ACC112 (cell line): ENCODE measurements around the gene NUTM2F.
"Not testable (repeated sequence)": the region's sequence is repeated elsewhere in the genome, so short reads cannot be mapped to it uniquely, and the experiment has no call there.

Experiments used
- H2AFZ ChIP-seq: fragments of 200-600 bp; sonication (generic); one replicate; pipeline ENCODE4 v1.6.0; 2017; ENCODE audit warnings: antibody characterized with exemption, low read length; ENCODE audit not compliant: unreplicated experiment
- H3K27ac ChIP-seq: fragments of 200-600 bp; sonication (generic); 2 replicates; pipeline ENCODE4 v1.5.1; 2014; ENCODE audit warnings: low read depth, mild to moderate bottlenecking, antibody characterized with exemption, low read length, moderate library complexity
- H3K27me3 ChIP-seq: fragments of 200-600 bp; sonication (generic); 2 replicates; pipeline ENCODE4 v1.6.1; 2014; ENCODE audit warnings: mild to moderate bottlenecking, antibody characterized with exemption, low read length, moderate library complexity, mixed read lengths; ENCODE audit not compliant: insufficient read depth
- H3K36me3 ChIP-seq: fragments of 200-600 bp; sonication (generic); 2 replicates; pipeline ENCODE4 v1.6.1; 2016; ENCODE audit warnings: mild to moderate bottlenecking, antibody characterized with exemption, low read length, moderate library complexity, mixed read lengths; ENCODE audit not compliant: insufficient read depth
- H3K4me1 ChIP-seq: fragments of 200-600 bp; sonication (generic); one replicate; pipeline ENCODE4 v1.6.1; 2016; ENCODE audit warnings: low read length, mixed read lengths; ENCODE audit not compliant: insufficient read depth, unreplicated experiment, control insufficient read depth
- H3K4me3 ChIP-seq: fragments of 200-600 bp; sonication (generic); 2 replicates; pipeline ENCODE4 v1.5.1; 2014; ENCODE audit warnings: mild to moderate bottlenecking, low read depth, low read length
- H3K79me2 ChIP-seq: fragments of 200-600 bp; sonication (generic); one replicate; pipeline ENCODE4 v1.6.0; 2016; ENCODE audit warnings: low read length; ENCODE audit not compliant: control insufficient read depth, unreplicated experiment, insufficient read depth

Gene NUTM2F

DNA sequence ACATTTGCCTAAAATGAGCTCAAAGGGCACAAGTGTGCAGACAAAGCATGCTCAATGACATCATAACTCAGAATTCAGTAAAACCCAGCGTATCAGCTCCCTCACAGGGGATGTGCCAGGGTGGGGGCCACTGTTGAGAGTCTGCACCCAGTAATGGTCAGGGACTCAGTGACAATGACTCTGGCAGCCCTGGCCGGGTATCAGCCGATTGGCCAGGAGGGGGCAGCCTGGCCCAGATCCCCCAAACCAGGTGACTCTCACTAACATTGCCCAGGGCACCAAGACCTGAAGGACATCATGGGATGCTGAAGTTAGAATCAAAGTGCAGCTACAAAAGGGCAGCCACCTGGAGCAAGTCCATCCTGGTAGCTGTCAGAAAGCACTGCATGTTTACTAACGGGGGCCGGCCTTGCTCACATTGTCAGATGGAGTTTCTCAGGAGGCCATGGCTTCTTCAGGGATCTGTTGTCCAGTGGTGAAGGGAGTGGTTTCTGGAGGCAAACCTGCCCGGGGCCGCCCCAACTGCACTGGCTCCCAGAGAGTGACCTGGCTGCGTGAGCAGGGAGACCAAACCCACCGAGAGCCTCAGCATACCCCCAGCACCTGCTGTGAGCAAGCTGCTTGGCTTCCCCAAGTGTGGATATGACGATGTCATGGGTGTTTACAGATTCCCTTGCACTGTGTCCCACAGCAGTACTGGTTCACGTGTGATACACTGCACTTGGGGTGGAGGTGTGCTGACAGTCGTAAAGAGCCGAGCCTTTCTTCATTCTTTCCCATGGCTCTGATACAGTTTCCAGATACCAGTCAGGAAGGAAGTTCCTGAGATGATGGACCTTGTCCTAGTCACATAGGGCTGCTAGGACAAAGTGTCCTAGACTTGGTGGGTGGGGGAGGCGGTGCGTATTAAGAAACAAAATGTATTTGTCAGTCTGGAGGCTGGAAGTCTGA, 13.1 kb downstream of the NUTM2F start:
- not testable (repeated sequence) for H3K4me3 ChIP-seq, H3K27me3 ChIP-seq

DNA sequence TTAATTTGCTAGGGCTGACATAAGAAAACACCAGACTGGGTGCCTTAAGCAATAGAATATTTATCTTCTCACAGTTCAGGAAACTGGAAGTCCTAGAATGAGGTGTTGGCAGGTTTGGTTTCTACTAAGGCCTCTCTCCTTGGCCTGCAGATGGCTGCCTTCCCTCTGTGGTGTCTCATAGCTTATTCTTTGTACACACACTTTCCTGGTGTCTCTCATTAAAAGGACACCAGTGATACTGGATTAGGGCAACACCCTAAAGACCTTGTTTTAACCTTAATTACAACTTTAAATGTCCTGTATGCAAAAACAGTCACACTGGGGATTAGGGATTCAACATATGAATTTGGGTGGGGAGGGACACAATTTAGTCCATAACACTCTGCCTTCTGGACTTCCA, 25.1 kb downstream of the NUTM2F start:
- Histone ChIP-seq H3K27me3 (no peaks in the 10 kb centered on the region), H3K4me1 (no peaks in the 10 kb centered on the region), H3K27ac (no peak overlapping the region), H3K4me3 (no peak overlapping the region), H3K36me3 (no peaks in the 10 kb centered on the region), H2AFZ (no peak overlapping the region), H3K79me2 (no peaks in the 10 kb centered on the region)

More for the DNA sequence above, 13.1 kb downstream of the NUTM2F start:
- H3K79me2 ChIP-seq, H3K4me1 ChIP-seq, H2AFZ ChIP-seq, H3K36me3 ChIP-seq, H3K27ac ChIP-seq: not testable (repeated sequence)

DNA sequence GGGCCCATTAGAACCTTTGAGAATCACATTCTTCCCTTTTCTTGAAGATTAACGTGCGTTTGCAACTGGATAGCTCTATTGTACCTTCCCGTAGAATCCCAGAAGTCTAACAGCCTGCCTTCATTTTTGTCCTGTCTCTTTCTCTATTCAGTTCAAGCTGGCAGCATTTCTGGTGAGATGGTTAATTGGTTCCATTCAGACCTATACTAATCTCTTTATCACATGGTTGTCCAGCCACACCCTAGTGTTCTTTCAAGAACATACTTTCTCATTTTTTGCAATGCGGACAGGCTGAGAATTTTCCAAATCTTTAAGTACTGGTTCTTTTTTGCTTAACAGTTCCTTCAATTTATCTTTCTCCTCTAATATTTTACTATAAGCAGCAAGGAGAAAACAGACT, 26.0 kb downstream of the NUTM2F start:
- H3K27me3 ChIP-seq: no peaks in the 10 kb centered on the region
- H3K79me2 ChIP-seq: no peaks in the 10 kb centered on the region
- no peak overlapping the region for H2AFZ ChIP-seq
- no peak overlapping the region for H3K27ac ChIP-seq
- no peaks in the 10 kb centered on the region for H3K4me1 ChIP-seq
- H3K4me3 ChIP-seq: no peak overlapping the region
- H3K36me3 ChIP-seq: no peaks in the 10 kb centered on the region

DNA sequence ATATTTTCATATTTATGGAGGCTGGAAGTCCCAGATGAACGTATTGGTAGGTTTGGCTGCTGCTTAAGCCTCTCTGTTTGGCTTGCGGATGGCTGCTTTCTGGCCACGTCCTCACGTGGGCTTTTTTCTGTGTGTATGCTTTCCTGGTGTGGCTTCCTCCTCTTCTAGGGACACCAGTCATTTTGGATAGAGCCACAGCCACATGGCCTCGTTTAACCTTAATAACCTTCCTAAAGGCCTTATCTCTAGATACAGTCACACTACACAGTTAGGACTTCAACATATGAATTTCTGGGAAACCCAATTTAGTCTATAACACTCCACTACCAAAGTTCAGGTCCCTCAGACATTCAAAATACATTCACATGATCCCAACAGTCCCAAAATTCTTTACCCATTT, 26.9 kb downstream of the NUTM2F start:
- no peaks in the 10 kb centered on the region for H3K4me1 ChIP-seq

DNA sequence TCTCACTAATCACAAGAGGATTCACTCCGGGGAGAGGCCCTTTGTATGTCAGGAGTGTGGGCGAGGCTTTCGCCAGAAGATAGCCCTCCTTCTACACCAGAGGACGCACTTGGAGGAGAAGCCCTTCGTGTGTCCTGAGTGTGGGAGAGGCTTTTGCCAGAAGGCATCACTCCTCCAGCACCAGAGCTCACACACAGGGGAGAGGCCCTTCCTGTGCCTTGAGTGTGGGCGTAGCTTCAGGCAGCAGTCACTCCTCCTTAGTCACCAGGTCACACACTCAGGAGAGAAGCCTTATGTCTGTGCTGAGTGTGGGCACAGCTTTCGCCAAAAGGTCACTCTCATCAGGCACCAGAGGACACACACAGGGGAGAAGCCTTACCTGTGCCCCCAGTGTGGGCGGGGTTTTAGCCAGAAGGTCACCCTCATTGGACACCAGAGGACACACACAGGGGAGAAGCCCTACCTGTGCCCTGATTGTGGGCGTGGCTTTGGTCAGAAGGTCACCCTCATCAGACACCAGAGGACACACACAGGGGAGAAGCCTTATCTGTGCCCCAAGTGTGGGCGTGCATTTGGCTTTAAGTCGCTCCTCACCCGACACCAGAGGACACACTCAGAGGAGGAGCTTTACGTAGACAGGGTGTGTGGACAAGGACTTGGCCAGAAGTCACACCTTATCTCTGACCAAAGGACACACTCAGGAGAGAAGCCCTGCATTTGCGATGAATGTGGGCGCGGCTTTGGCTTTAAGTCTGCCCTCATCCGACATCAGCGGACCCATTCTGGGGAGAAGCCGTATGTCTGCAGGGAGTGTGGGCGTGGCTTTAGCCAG, 27.8 kb downstream of the NUTM2F start:
- H2AFZ ChIP-seq: no peak overlapping the region
- no peak overlapping the region for H3K4me3 ChIP-seq
- no peak overlapping the region for H3K27ac ChIP-seq
- H3K79me2 ChIP-seq: no peaks in the 10 kb centered on the region
- H3K4me1 ChIP-seq: no peaks in the 10 kb centered on the region
- no peaks in the 10 kb centered on the region for H3K27me3 ChIP-seq
- peaks cover 10% of the 10 kb centered on the region; the same call in 1 of the 2 replicates for H3K36me3 ChIP-seq

More for the DNA sequence above, 26.9 kb downstream of the NUTM2F start:
- H3K36me3 ChIP-seq: peaks cover 3% of the 10 kb centered on the region; the same call in 1 of the 2 replicates
- no peak overlapping the region for H3K27ac ChIP-seq
- no peak overlapping the region for H3K4me3 ChIP-seq
- H3K27me3 ChIP-seq: no peaks in the 10 kb centered on the region
- H3K79me2 ChIP-seq: no peaks in the 10 kb centered on the region
- no peak overlapping the region for H2AFZ ChIP-seq

DNA sequence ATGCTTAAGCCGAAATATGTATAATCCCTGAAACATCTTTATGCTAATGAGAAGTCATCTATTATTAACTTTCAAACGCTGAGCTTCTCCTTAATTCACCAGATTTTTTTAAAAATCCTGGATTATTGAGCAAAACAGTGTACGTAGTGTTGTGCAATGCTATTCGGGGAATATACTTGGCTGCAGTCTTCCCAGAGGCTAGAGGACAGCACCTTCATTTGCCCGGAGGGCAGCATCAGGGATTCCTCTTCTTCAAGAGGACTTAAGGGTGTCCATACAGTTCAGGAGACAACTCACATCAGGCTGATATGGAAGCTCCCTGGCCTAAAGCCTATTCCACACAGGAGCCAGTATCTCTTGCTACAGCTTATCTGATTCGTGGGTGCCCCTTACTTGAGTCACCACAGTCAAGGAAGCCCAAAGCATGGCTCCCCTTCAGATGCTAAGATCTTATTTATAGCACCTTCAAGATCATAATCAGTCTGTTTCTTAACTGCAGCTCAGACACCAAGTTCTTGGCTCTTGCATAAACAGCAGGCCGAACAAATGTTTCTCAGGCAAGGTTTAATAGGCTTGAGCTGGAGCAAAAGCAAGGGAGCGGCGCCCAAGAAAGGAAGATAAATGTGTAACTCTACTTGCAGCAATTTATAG, 29.4 kb downstream of the NUTM2F start:
- H3K79me2 ChIP-seq: no peaks in the 10 kb centered on the region

DNA sequence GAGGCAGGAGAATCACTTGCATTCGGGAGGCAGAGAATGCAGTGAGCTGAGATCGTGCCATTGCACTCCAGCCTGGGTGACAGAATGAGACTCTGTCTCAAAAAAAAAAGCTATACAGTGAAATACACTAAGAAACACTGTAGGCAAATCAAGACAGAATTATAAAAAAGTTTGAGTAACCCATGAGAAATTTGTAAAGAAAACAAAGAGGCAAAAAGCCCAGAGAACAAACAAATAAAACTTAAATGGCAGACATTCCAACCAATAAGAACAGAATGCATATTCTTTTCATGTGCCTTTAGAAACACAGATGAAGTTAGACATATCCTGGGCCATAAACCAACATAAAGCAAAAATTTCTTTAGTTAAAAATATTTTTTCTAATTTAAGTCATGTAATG, 38.8 kb downstream of the NUTM2F start:
- H3K36me3 ChIP-seq: peaks cover 20% of the 10 kb centered on the region
- H2AFZ ChIP-seq: no peak overlapping the region
- H3K79me2 ChIP-seq: no peaks in the 10 kb centered on the region
- no peak overlapping the region for H3K27ac ChIP-seq
- no peaks in the 10 kb centered on the region for H3K27me3 ChIP-seq
- no peaks in the 10 kb centered on the region for H3K4me1 ChIP-seq
- no peak overlapping the region for H3K4me3 ChIP-seq

More for the DNA sequence above, 29.4 kb downstream of the NUTM2F start:
- H3K27me3 ChIP-seq: no peaks in the 10 kb centered on the region
- no peak overlapping the region for H3K4me3 ChIP-seq
- no peak overlapping the region for H3K27ac ChIP-seq
- H2AFZ ChIP-seq: no peak overlapping the region
- no peaks in the 10 kb centered on the region for H3K4me1 ChIP-seq
- H3K36me3 ChIP-seq: peaks cover 14% of the 10 kb centered on the region; the same call in 1 of the 2 replicates

DNA sequence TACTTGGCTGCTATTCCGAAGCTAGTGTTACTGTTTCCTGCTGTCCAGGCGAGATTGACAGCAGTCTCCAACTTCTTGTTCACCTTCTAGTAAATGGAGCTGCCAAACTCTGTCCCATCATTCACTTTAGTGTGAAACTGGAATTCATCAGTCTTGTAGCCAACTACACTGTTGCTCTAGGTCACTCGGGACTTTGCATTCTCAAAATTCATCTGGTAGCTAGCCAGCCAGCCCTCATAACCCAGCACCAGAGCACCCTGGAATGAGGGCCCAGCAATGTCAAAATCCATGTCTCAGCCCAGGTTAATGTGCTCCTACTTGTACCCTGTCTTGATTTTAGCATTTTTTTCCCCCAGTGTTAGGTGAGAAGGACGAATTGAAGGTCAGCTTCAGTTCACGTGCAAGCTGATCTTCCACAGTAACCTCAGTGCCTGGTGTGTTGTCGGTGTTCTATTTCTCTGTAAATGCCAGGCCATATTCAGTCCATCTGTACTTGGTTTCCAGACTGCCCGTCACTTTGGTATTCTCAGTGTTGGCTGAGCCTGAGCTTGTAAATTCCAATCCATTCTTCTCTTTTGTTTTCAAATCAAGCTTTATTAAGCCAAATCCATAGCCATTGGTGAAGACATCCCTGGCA, 40.4 kb downstream of the NUTM2F start:
- H2AFZ ChIP-seq: no peak overlapping the region
- H3K79me2 ChIP-seq: no peaks in the 10 kb centered on the region
- H3K27ac ChIP-seq: no peak overlapping the region
- no peak overlapping the region for H3K4me3 ChIP-seq
- H3K27me3 ChIP-seq: no peaks in the 10 kb centered on the region
- H3K4me1 ChIP-seq: no peaks in the 10 kb centered on the region
- H3K36me3 ChIP-seq: peaks cover 23% of the 10 kb centered on the region

DNA sequence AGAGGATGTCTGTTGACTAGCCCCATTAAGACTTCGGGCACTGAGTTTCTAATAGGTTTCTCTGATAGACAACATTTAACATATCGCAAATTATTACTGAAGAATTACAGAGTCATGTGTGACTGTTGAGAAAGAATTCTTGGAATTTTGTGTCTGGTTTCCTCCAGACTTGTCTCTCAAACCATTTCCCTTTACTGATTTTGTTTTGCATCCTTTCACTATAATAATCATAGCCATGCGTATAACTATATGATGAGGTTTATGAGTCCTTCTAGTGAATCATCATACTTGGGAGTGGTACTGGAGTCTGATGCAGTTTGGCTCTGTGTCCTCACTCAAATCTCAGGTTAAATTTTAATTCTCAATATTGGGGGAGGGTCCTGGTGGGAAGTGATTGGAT, 42.3 kb downstream of the NUTM2F start:
- no peak overlapping the region for H2AFZ ChIP-seq
- H3K4me3 ChIP-seq: no peak overlapping the region
- no peak overlapping the region for H3K27ac ChIP-seq
- H3K27me3 ChIP-seq: no peaks in the 10 kb centered on the region
- no peaks in the 10 kb centered on the region for H3K4me1 ChIP-seq
- H3K79me2 ChIP-seq: no peaks in the 10 kb centered on the region
- H3K36me3 ChIP-seq: peaks cover 21% of the 10 kb centered on the region

DNA sequence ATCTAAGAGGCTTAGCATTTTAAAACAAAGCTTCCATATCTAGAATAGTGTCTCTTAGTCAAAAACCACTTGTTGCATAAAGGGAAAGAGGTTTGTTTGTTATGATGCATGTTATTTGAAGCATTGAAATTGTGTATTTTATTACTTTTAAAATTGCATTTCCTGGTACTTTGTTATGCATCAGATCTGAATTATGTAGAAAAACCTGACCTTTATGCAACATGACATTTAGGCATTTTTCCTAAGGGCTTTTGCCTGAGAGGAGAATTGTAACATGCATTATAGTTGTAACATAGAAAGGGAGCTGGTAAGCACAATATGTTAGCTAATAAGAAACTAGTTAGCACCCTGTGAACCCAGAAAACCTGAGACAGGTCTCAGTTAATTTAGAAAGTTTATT, 47.3 kb downstream of the NUTM2F start:
- peaks cover 25% of the 10 kb centered on the region for H3K36me3 ChIP-seq
- peaks cover 9% of the 10 kb centered on the region for H3K4me1 ChIP-seq
- H3K4me3 ChIP-seq: no peak overlapping the region
- no peak overlapping the region for H2AFZ ChIP-seq
- no peaks in the 10 kb centered on the region for H3K27me3 ChIP-seq
- H3K79me2 ChIP-seq: no peaks in the 10 kb centered on the region
- no peak overlapping the region for H3K27ac ChIP-seq
